KOPT-K1 (cell line): Measurements from ENCODE around the gene MYLK3.
A peak's percentile ranks its signal among the peaks of the same experiment; 100 is the strongest.
"Not testable (repeated sequence)": the region's sequence is repeated elsewhere in the genome, so short reads cannot be mapped to it uniquely, and the experiment has no call there.

ENCODE experiments used
- H3K27ac ChIP-seq: fragments of 200-600 bp; sonication (generic); 2 replicates; pipeline ENCODE4 v1.5.1; 2016; ENCODE audit warnings: antibody characterized with exemption, mild to moderate bottlenecking, low read depth, low read length; ENCODE audit not compliant: poor library complexity, severe bottlenecking
- H3K36me3 ChIP-seq: fragments of 200-600 bp; sonication (generic); 2 replicates; pipeline ENCODE4 v1.5.1; 2017; ENCODE audit warnings: antibody characterized with exemption, mild to moderate bottlenecking, low read length, moderate library complexity; ENCODE audit not compliant: insufficient read depth
- H3K9me3 ChIP-seq: fragments of 200-600 bp; sonication (generic); 2 replicates; pipeline ENCODE4 v1.5.1; 2017; ENCODE audit warnings: antibody characterized with exemption, low read length, mild to moderate bottlenecking; ENCODE audit not compliant: insufficient read depth, poor library complexity, severe bottlenecking

MYLK3 gene

DNA sequence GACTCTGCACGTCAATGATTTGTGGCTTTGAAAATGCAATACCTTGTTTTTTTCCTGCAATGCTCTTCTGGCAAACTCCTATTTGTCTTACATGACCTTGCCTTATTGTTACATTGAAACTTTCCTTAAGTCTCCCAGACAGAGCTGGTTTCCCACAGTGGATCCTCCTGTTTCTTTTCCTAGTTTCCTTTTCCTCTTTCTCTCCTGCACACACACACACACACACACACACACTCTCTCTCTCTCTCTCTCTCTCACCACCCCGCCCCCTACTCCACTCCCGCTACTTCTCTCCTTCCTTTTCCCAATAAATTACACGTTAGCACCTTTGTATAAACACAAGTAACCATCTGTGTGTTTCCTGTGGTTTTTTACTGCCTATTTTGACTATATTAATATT is 56.4 kb downstream of the MYLK3 start:
- H3K9me3 ChIP-seq: no peaks in the 10 kb centered on the region
- H3K36me3 ChIP-seq: peaks cover 53% of the 10 kb centered on the region
- no peak overlapping the region for H3K27ac ChIP-seq

DNA sequence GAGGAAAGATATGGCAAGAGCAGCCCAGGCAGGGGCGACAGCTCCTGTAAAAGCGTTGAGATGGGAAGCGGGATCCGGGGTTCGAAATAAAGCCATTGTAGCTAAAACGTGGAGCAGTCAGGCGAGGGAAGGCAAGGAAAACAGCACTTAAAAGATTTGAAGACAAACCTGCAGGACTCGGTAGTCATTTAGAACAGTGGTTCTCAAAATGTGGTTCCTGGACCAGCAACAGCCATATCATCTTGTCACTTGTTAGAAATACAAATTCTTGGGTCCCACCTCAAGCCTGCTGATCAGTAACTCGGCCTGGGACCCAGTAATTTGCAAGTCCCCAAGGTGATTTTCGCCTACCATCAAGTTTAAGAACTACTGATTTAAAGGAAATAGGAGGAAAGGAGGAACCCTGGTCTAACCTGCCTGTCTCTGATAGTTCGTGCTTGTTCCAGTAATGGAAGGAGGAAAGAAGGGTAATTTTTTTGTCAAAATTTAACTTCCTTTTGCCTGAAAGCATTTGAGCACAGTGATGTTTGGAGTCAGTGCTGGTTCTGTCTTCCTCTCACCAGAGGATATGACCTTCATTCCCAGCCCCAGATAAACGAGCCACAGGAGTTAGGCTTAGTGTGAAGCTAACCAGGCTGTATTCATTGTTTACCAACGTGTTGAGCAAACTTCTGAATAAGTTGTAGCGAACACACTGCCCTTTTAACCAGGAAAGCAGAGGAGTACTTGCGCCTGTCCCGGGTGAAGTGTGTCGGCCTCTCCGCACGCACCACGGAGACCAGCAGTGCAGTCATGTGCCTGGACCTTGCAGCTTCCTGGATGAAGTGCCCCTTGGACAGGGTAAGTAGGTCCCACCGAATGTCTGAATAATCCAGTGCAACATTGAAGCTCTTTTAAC is 57.6 kb downstream of the MYLK3 start:
- Histone ChIP-seq H3K27ac (peak overlapping the region; percentile 81), H3K9me3 (no peaks in the 10 kb centered on the region), H3K36me3 (peaks cover 41% of the 10 kb centered on the region)

DNA sequence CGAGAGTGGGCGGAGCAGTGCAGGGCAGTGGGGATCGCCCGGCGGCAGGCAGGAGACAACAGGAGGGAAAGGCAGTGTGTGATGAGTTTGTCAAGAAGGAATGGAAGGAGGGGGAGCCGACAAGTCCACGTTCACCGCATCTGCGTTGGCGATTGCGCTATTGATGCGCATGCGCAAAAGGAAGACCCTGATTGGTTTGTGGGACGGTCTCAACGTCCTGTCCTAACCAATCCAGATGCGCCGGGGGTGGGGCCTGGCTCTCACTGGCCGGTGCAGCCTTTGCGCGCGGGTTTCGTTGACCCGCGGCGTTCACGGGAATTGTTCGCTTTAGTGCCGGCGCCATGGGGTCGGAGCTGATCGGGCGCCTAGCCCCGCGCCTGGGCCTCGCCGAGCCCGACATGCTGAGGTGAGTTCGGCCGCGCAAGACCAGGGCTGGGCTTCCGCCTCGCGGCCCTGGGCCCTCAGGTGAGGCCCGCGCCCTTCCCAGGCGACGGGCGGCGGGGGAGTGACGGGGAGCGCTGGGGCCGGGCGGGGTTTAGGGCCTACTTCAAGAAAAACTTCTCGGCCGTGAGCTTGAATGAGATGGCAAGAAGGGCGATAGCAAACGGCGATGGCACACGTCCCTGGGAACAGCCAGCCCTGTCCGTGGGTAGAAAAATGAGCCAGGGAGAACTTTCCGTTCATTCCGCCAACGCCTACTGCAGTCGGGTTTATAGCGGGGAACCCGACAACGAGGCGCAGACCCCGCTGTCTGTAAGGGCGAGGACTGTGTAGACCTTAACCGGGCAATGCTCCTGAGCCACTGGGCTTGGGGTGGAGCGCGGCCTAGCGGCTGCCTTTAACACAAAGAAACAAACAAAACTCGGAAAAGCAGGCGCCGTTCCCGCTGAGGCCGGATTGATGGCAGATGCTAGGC is 58.5 kb downstream of the MYLK3 start, which contains the start of gene ORC6:
ORC6 (plus strand) TSS at position 295 of the 916 bp plus-strand sequence; CDS start at position 342, 47 bp downstream.
- H3K27ac ChIP-seq: peak within 1 kb of the TSS; percentile 81
- H3K36me3 ChIP-seq: peaks cover 32% of the 10 kb centered on the region
- no peaks in the 10 kb centered on the region for H3K9me3 ChIP-seq

DNA sequence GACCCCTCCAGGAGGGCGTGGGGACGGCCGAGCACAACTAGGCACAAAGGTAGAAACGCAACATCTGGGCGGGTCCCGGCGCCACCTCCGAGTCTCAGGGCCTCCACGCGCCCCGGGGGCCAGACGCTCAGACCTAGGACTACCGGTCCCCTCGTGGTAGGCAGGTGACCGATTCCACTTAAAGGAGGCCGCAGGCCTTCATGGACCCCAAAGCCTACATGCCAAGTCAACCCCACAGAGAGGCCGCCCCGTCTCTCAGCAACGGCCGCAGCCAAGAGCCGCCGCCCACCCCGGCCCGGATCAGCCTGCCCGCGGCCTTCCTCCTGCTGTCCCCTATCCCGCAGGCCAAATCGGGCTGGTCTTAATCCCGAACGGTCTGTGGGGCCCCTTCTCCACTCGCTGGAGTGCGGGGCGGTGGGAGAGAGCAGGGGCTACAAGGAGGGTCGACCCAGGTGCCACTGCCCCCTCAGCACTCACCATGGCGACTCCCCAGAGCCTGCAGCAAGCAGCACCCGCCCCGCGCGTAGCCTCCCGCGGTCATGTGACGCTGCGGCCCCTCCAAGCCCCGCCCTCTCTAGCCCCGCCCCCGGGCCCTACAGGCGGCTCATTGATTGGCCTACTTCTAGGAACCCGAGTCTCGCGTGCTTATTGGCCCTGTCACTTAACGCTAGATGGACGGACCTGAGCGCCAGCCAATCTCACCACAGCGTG is 59.3 kb downstream of the MYLK3 start, which contains the start of gene VPS35:
VPS35 (minus strand) TSS at position 525 of the 711 bp plus-strand sequence; CDS start at position 480, 45 bp downstream.
- peak within 1 kb of the TSS; percentile 81 for H3K27ac ChIP-seq

DNA sequence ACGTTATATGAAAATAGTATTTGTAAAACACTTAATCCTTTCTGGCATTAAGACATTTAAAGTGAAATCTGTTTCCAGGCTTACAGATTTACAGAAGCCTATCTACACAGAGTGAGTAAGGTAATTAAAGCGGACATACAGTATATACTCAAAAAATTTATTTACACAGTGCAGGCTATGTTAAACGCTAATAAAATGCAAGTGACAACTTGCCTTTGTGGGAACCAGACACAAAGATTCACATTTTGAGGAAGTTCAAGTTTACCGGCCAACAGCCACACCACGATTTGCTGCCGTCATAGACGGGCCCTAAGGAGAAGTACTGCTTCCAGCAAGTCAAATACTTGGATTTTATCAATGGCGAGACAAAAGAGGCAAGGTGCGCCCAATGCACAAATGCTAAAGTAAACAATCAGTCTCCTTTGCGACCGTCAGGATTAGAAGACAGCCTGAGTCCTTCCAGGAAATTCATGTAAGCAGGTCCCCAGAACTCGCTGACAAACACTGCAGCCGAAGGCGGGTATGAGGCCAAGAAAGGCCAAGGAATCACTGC is 60.0 kb downstream of the MYLK3 start:
- Histone ChIP-seq H3K36me3 (peaks cover 25% of the 10 kb centered on the region), H3K9me3 (no peaks in the 10 kb centered on the region), H3K27ac (peak overlapping the region; percentile 81)

More for the DNA sequence above, 59.3 kb downstream of the MYLK3 start, which contains the start of gene VPS35:
- Histone ChIP-seq H3K36me3 (peaks cover 29% of the 10 kb centered on the region), H3K9me3 (no peaks in the 10 kb centered on the region)

DNA sequence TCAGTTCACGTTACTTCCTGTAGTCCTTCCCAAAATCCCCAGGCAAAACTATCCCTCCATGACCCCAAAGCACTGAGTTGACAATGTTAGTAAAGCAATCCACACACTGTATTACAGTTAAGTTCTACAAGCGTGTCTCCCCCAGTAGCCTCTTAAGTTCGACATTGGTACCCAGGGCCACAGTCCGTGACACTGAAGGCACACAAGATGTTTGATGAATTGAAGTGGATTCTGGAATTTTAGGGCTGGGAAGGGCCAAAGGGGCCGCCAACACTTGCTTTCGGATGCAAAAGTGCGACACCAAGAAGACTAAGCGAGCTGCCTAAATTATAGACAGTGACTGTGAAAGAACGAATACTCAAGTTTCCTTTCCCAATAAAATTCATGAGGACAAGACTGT is 60.7 kb downstream of the MYLK3 start:
- Histone ChIP-seq H3K36me3 (peaks cover 18% of the 10 kb centered on the region), H3K27ac (peak overlapping the region; percentile 81), H3K9me3 (no peaks in the 10 kb centered on the region)

DNA sequence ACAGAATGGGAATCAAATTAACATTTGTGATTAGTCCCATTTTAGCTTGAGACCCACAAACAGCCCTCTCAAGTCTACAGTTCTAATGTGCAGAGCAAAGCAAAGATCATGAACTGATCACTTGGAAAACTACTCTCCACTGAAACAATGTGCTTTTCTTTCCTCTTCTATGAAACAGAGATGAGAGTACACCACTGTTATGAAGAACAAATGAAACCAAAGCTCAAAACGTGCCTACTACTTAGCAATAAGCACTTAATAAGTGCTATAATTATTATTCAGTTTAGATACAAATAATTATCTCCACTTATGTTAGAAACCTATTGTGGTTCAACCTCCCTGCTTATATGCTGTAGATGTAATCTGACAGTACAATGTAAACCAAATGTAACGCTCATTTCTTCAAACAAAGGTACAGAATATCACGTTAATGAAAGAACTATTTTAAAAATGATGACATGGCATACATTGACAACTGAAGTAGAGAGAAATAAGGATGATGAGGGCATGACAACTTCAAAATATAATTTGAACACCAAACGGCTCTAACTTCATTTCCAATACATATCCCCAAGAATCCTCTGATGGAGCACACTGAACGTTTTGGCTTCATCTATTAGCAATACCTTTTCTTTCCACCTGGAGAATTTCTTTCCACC is 61.2 kb downstream of the MYLK3 start:
- H3K27ac ChIP-seq: no peak overlapping the region
- H3K36me3 ChIP-seq: peaks cover 17% of the 10 kb centered on the region
- H3K9me3 ChIP-seq: no peaks in the 10 kb centered on the region

DNA sequence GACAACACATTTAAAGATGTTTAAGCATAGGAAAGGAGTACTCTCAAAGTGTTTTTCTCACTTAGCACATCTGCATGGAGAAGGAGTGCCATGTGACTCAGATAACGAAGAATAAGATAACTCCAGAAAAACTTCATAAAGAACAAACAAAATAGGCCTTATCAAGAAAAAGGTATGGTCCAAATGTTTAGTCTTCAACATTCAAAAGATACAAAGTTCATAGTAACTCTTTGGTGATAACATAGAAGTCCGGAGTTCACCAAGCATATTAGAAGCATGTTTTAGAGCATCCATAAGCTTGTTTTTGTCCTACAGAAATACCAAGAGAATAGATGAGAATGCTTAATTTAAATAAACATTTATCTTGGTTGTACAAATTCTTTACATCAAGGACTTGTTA is 66.3 kb downstream of the MYLK3 start:
- H3K36me3 ChIP-seq: peaks cover 52% of the 10 kb centered on the region
- H3K9me3 ChIP-seq, H3K27ac ChIP-seq: not testable (repeated sequence)

DNA sequence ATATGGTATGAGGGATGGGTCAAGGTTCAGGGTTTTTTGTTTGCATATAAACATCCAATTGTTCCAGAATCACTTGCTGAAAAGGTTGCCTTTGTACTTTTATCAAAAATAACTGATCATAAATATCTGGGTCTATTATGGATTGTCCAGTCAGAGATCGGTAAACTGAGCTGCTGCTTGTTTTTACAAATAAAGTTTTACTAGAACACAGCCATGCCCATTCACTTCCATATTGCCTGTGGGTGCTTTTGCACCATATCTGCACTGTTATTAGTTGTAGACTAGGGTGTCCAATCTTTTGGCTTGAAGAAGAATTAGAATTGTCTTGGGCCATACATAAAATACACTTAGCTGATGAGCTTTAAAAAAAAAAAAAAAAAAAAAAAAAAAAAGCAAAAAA is 70.2 kb downstream of the MYLK3 start:
- not testable (repeated sequence) for H3K27ac ChIP-seq, H3K9me3 ChIP-seq
- H3K36me3 ChIP-seq: peaks cover 91% of the 10 kb centered on the region

DNA sequence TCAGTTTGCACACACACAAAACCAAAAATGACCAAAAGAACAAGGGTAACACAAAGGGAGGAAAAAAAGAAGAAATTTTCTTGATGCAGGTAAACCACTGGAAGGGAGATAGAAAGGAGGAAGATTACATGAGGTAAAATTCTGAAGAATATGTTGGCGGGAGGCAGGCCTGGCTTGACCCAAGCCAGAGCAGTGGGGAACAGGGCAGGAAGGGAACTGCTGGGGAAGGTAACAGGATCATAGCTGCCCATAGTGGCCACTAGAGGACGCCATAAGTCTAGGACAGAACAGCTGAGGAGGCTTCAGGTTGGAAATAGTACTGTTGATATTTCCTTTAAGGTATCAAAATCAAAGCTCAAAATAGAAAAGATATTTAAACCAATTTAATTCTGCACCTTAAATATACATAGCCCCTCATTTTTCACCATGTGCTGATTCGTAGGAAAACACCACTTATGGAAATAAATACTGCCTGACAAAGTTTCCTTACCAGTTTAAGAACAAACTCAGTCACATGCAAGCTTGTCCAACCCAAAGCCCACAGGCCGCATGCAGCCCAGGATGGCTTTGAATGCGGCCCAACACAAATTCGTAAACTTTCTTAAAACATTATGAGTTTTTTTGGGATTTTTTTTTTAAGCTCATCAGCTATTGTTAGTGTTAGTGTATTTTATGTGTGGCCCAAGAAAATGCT is 74.7 kb downstream of the MYLK3 start:
- Histone ChIP-seq H3K27ac (no peak overlapping the region), H3K36me3 (peaks cover 99% of the 10 kb centered on the region), H3K9me3 (no peaks in the 10 kb centered on the region)

DNA sequence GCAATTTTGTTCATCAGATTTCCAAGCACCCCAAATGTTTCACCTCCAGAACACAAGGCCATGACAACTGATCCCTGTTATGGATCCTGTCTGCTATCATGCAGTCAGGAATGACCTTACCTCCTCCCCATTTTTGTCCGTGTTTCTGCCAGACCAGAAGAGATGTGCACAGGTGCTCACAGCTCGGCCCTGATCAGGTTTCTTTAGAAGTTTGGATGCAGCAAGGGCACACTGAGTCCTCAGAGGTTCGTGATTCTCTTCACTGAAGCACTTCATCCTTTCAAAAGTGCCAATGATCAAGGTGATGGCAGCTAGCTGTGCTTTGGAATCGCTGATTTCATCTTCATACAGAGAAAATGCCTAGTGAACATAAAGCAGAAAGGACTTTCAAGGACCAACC is 86.0 kb downstream of the MYLK3 start:
- no peak overlapping the region for H3K27ac ChIP-seq
- H3K9me3 ChIP-seq: no peaks in the 10 kb centered on the region
- H3K36me3 ChIP-seq: peaks cover 98% of the 10 kb centered on the region

DNA sequence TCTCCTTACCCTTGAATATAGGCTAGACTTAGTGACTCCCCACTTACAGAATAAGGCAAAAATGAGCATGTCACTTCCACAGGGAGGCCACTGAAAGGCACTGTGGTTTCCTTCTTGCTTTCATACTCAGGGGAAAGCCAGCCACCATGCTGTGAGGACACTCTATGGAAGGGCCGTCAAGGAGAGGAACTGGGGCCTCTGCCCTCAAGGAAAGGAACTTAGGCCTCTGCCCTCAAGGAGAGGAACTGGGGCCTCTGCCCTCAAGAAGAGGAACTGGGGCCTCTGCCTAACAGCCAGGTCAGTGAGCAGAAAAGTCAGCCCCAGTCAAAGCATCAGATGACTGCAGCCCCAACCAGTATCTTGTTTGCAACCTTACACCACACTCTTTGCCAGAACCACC is 89.2 kb downstream of the MYLK3 start:
- Histone ChIP-seq H3K27ac (peak overlapping the region; percentile 41), H3K36me3 (peaks cover 86% of the 10 kb centered on the region), H3K9me3 (no peaks in the 10 kb centered on the region)
